HEK293 (cell line): ENCODE measurements around the gene AARSD1.

ENCODE experiments used
- CTCF ChIP-seq: fragments of 450-650 bp; formaldehyde crosslinking; IDR thresholded peaks from 2 replicates; pipeline ENCODE4 v1.5.1; 2016; ENCODE audit warnings: missing biosample characterization, missing genetic modification characterization
- GLI4 ChIP-seq: fragments of 450-650 bp; formaldehyde crosslinking; IDR thresholded peaks from 2 replicates; pipeline ENCODE4 v1.5.1; 2016; ENCODE audit warnings: missing biosample characterization, missing genetic modification characterization
- MEIS1 ChIP-seq: sonication (generic); formaldehyde crosslinking; IDR thresholded peaks from 2 replicates; pipeline ENCODE4 v1.8.1; 2022; ENCODE audit warnings: missing genetic modification reagents, mild to moderate bottlenecking, borderline replicate concordance
- OVOL3 ChIP-seq: fragments of 450-650 bp; formaldehyde crosslinking; IDR thresholded peaks from 2 replicates; pipeline ENCODE4 v1.5.1; 2016; ENCODE audit warnings: missing biosample characterization, missing genetic modification characterization
- PRDM6 ChIP-seq: fragments of 450-650 bp; formaldehyde crosslinking; IDR thresholded peaks from 2 replicates; pipeline ENCODE4 v1.5.1; 2017; ENCODE audit warnings: missing biosample characterization, missing genetic modification characterization
- TCF7L2 ChIP-seq: IDR thresholded peaks from 2 replicates; pipeline ENCODE4 v1.6.1; 2011; ENCODE audit warnings: low read depth, mild to moderate bottlenecking, inconsistent platforms, low read length, moderate library complexity, borderline replicate concordance
- ZNF221 ChIP-seq: fragments of 450-650 bp; formaldehyde crosslinking; IDR thresholded peaks from 2 replicates; pipeline ENCODE4 v1.5.1; 2017; ENCODE audit warnings: missing biosample characterization, missing genetic modification characterization, borderline replicate concordance
- ZNF24 ChIP-seq: fragments of 450-650 bp; formaldehyde crosslinking; IDR thresholded peaks from 2 replicates; pipeline ENCODE4 v1.5.1; 2016; ENCODE audit warnings: missing biosample characterization, missing genetic modification characterization
- ZNF274 ChIP-seq, 2 experiments: fragments of 200-500 bp in 1 of 2; fragments of 450-650 bp in 1 of 2; sonication (Bioruptor generic) in 1 of 2; formaldehyde crosslinking in 1 of 2; IDR thresholded peaks; 2 replicates each; pipeline versions ENCODE4 v1.5.1 to v1.6.1; 2014 to 2016; ENCODE audit warnings: borderline replicate concordance in 1 of 2, inconsistent platforms in 1 of 2, low read length in 1 of 2, missing biosample characterization in 1 of 2, missing genetic modification characterization in 1 of 2
- ZNF324 ChIP-seq: fragments of 450-650 bp; formaldehyde crosslinking; IDR thresholded peaks from 2 replicates; pipeline ENCODE4 v1.5.1; 2016; ENCODE audit warnings: missing biosample characterization, missing genetic modification characterization
- ZNF768 ChIP-seq: fragments of 450-650 bp; formaldehyde crosslinking; IDR thresholded peaks from 2 replicates; pipeline ENCODE4 v1.5.1; 2018; ENCODE audit warnings: missing biosample characterization, mild to moderate bottlenecking, missing genetic modification characterization
- ZNF776 ChIP-seq: fragments of 450-650 bp; formaldehyde crosslinking; IDR thresholded peaks from 2 replicates; pipeline ENCODE4 v1.5.0; 2017; ENCODE audit warnings: missing biosample characterization, missing genetic modification characterization, borderline replicate concordance

GRCh38 chr17:42913981-42914617, 50.2 kb downstream of the AARSD1 start:
- TF ChIP-seq CTCF (tag by site-specific recombination) (no peak), MEIS1 (CRISPR knock-in tag) (no peak), ZNF274 (IDR thresholded peaks at IDR 0.05; ENCODE audit: low read length) (no peak), ZNF274 (tag by site-specific recombination; IDR thresholded peaks at IDR 0.05; ENCODE audit: borderline replicate concordance) (no peak), ZNF221 (no peak), ZNF776 (tag by site-specific recombination) (no peak), TCF7L2 (no peak), GLI4 (tag by site-specific recombination) (no peak), ZNF768 (no peak), PRDM6 (no peak), OVOL3 (tag by site-specific recombination) (no peak), ZNF324 (tag by site-specific recombination) (no peak), ZNF24 (tag by site-specific recombination) (no peak)
